GM21515 (cell line): ENCODE data around the gene STX10.
"Not testable (repeated sequence)": the region's sequence is repeated elsewhere in the genome, so short reads cannot be mapped to it uniquely, and the experiment has no call there.

Source experiments
- ATAC-seq: cut with Tn5 transposase; IDR thresholded peaks from one replicate; pipeline ENCODE4 v1.9.1; 2021; ENCODE audit not compliant: unreplicated experiment

STX10 gene

GRCh38 chr19:13150187-13150930, at the start of gene STX10, which contains the start of gene IER2:
TSS of gene STX10 (minus strand) at chr19:13150375. CDS start at chr19:13150173, 202 bp downstream.
TSS of gene IER2 (plus strand) at chr19:13150411. CDS start at chr19:13153187, 2,776 bp downstream.
- ATAC-seq: peak; percentile 32

- no peak for ATAC-seq
Observed at GRCh38 chr19:13198634-13199033, 48.5 kb upstream of the STX10 start.

- no peak for ATAC-seq
Observed at GRCh38 chr19:13195678-13196077, 45.5 kb upstream of the STX10 start.

GRCh38 chr19:13190781-13191540, 40.8 kb upstream of the STX10 start:
- no peak for ATAC-seq

- no peak for ATAC-seq
Observed at GRCh38 chr19:13189600-13189999, 39.4 kb upstream of the STX10 start.

GRCh38 chr19:13187419-13187818, 37.2 kb upstream of the STX10 start:
- no peak for ATAC-seq

- not testable (repeated sequence) for ATAC-seq
Observed at GRCh38 chr19:13186688-13187087, 36.5 kb upstream of the STX10 start.

GRCh38 chr19:13185763-13186657, 35.8 kb upstream of the STX10 start:
- not testable (repeated sequence) for ATAC-seq

GRCh38 chr19:13184926-13185325, 34.8 kb upstream of the STX10 start:
- ATAC-seq: not testable (repeated sequence)

- ATAC-seq: no peak
Observed at GRCh38 chr19:13181747-13182388, 31.7 kb upstream of the STX10 start.

GRCh38 chr19:13178291-13178690, 28.1 kb upstream of the STX10 start:
- ATAC-seq: not testable (repeated sequence)

GRCh38 chr19:13177584-13177983, 27.4 kb upstream of the STX10 start:
- not testable (repeated sequence) for ATAC-seq

- no peak for ATAC-seq
Observed at GRCh38 chr19:13176345-13176744, 26.2 kb upstream of the STX10 start.

- no peak for ATAC-seq
Observed at GRCh38 chr19:13173139-13173737, 23.1 kb upstream of the STX10 start.

- ATAC-seq: no peak
Observed at GRCh38 chr19:13172346-13173138, 22.4 kb upstream of the STX10 start.

- ATAC-seq: no peak
Observed at GRCh38 chr19:13171146-13171545, 21.0 kb upstream of the STX10 start.

GRCh38 chr19:13169769-13170168, 19.6 kb upstream of the STX10 start:
- ATAC-seq: no peak

GRCh38 chr19:13166151-13166550, 16.0 kb upstream of the STX10 start:
- not testable (repeated sequence) for ATAC-seq
